RWPE2 (cell line): Measurements from ENCODE around the gene KCNMA1.
A peak's percentile ranks its signal among the peaks of the same experiment; 100 is the strongest.

ENCODE experiments used
- ATAC-seq: fragments of 200-7000 bp; cut with Tn5 transposase; 3 replicates; pipeline ENCODE4 v1.9.1; 2021; ENCODE audit warnings: low read depth
- DNase-seq: peaks from one replicate; pipeline ENCODE4 v3.0.0-alpha.2; 2020; ENCODE audit warnings: low spot score
- H3K27ac ChIP-seq: fragments of 450-650 bp; 2 replicates; pipeline ENCODE4 v1.5.1; 2017; ENCODE audit warnings: mild to moderate bottlenecking; ENCODE audit not compliant: poor library complexity, severe bottlenecking
- H3K27me3 ChIP-seq: fragments of 250-450 bp; sonication (Bioruptor Pico); 2 replicates; pipeline ENCODE4 v1.5.1; 2021; ENCODE audit warnings: mild to moderate bottlenecking, moderate library complexity; ENCODE audit not compliant: insufficient read depth, poor library complexity, severe bottlenecking
- H3K36me3 ChIP-seq: fragments of 250-450 bp; sonication (Bioruptor Pico); 2 replicates; pipeline ENCODE4 v1.5.1; 2020; ENCODE audit warnings: low read depth, mild to moderate bottlenecking, moderate library complexity
- H3K4me1 ChIP-seq: fragments of 250-450 bp; sonication (Bioruptor Pico); 2 replicates; pipeline ENCODE4 v1.5.1; 2021; ENCODE audit warnings: mild to moderate bottlenecking, moderate library complexity; ENCODE audit not compliant: insufficient read depth, poor library complexity, severe bottlenecking
- H3K4me3 ChIP-seq: fragments of 250-450 bp; sonication (Bioruptor Pico); 2 replicates; pipeline ENCODE4 v1.5.1; 2021; ENCODE audit warnings: mild to moderate bottlenecking, moderate library complexity; ENCODE audit not compliant: severe bottlenecking
- H3K9me3 ChIP-seq: fragments of 250-450 bp; sonication (Bioruptor Pico); 2 replicates; pipeline ENCODE4 v1.5.1; 2021; ENCODE audit warnings: mild to moderate bottlenecking, moderate library complexity; ENCODE audit not compliant: severe bottlenecking
- CTCF ChIP-seq: fragments of 450-650 bp; IDR thresholded peaks from one replicate; pipeline ENCODE4 v1.5.1; 2017; ENCODE audit warnings: mild to moderate bottlenecking, moderate library complexity; ENCODE audit not compliant: poor library complexity, severe bottlenecking

The KCNMA1 gene

GRCh38 chr10:77531441-77532001 lies 106.1 kb downstream of the KCNMA1 start:
- ATAC-seq (peak; percentile 81), DNase-seq (no peak)
- Histone ChIP-seq H3K4me3 (no peak overlapping the region), H3K27me3 (no peaks in the 10 kb centered on the region), H3K9me3 (no peaks in the 10 kb centered on the region), H3K27ac (peak overlapping the region; percentile 51), H3K36me3 (no peaks in the 10 kb centered on the region), H3K4me1 (peaks cover 40% of the 10 kb centered on the region)
- no peak for TF ChIP-seq CTCF

GRCh38 chr10:77530011-77530410 lies 107.6 kb downstream of the KCNMA1 start:
- H3K27me3 ChIP-seq = no peaks in the 10 kb centered on the region
- no peaks in the 10 kb centered on the region for H3K9me3 ChIP-seq
- H3K36me3 ChIP-seq = no peaks in the 10 kb centered on the region
- TF ChIP-seq CTCF = no peak
- no peak for DNase-seq
- H3K27ac ChIP-seq = no peak overlapping the region
- no peak overlapping the region for H3K4me3 ChIP-seq
- no peak for ATAC-seq
- H3K4me1 ChIP-seq = peaks cover 40% of the 10 kb centered on the region

- H3K9me3 ChIP-seq = no peaks in the 10 kb centered on the region
- H3K27me3 ChIP-seq = no peaks in the 10 kb centered on the region
- peaks cover 37% of the 10 kb centered on the region for H3K4me1 ChIP-seq
- ATAC-seq (no peak), DNase-seq (no peak)
- TF ChIP-seq CTCF = no peak
- H3K4me3 ChIP-seq = no peak overlapping the region
- H3K27ac ChIP-seq = no peak overlapping the region
- no peaks in the 10 kb centered on the region for H3K36me3 ChIP-seq
These were observed 108.5 kb downstream of the KCNMA1 start for GRCh38 chr10:77529050-77529576.

GRCh38 chr10:77527839-77528238 lies 109.8 kb downstream of the KCNMA1 start:
- no peak for TF ChIP-seq CTCF
- Histone ChIP-seq H3K9me3 (no peaks in the 10 kb centered on the region), H3K27me3 (no peaks in the 10 kb centered on the region), H3K4me1 (peaks cover 24% of the 10 kb centered on the region), H3K36me3 (no peaks in the 10 kb centered on the region), H3K4me3 (no peak overlapping the region), H3K27ac (no peak overlapping the region)
- DNase-seq (no peak), ATAC-seq (no peak)

GRCh38 chr10:77526868-77527617 lies 110.6 kb downstream of the KCNMA1 start:
- no peaks in the 10 kb centered on the region for H3K27me3 ChIP-seq
- no peak for DNase-seq
- no peaks in the 10 kb centered on the region for H3K9me3 ChIP-seq
- H3K27ac ChIP-seq = no peak overlapping the region
- H3K4me3 ChIP-seq = no peak overlapping the region
- H3K36me3 ChIP-seq = no peaks in the 10 kb centered on the region
- no peak for ATAC-seq
- peaks cover 18% of the 10 kb centered on the region for H3K4me1 ChIP-seq
- no peak for TF ChIP-seq CTCF
